IMR-90 (cell line): ENCODE data around the gene SDR9C7. TPM values are rescaled to one million over a fixed set of nuclear protein-coding genes. Genes with fewer than 3 reads are reported as not detected.

Experiments used
- ATAC-seq: fragments of 200-7000 bp; cut with Tn5 transposase; 2 replicates; pipeline ENCODE4 v1.9.1; 2020; ENCODE audit warnings: low read depth, mild to moderate bottlenecking, moderate library complexity
- BruUV-seq: library from RNA; stranded (reverse); fragments of 400-500 nt; replicated peaks from 2 replicates; lab custom pipeline; 2021; lab: Mats Ljungman, UMichigan
- CTCF ChIA-PET: fragments of 300-600 bp; formaldehyde crosslinking; extraction: SDS; loops from one replicate; lab custom pipeline; 2021; ENCODE audit warnings: antibody characterized with exemption; lab: Yijun Ruan, JAX
- POLR2A ChIA-PET: fragments of 300-600 bp; sonication (Branson Sonifier 250); formaldehyde crosslinking; loops from one replicate; lab custom pipeline; 2022; ENCODE audit warnings: antibody characterized with exemption; ENCODE audit not compliant: unreplicated experiment; lab: Charles Lee
- DNase-seq: peaks from one replicate; pipeline ENCODE4 v3.0.0; 2013
- H2AFZ ChIP-seq: replicated peaks from 2 replicates; pipeline ENCODE3; 2013; ENCODE audit warnings: low read length, mild to moderate bottlenecking; ENCODE audit not compliant: poor library complexity
- H2AK5ac ChIP-seq: 2 replicates; pipeline ENCODE4 v1.6.1; 2013; ENCODE audit warnings: low read depth, low read length, inconsistent platforms
- H2AK9ac ChIP-seq: replicated peaks from 2 replicates; pipeline ENCODE3; 2013; ENCODE audit warnings: mild to moderate bottlenecking, low read depth, low read length, moderate library complexity; ENCODE audit not compliant: poor library complexity
- H2BK120ac ChIP-seq: 2 replicates; pipeline ENCODE4 v1.6.1; 2013; ENCODE audit warnings: low read depth, low read length, inconsistent platforms
- H2BK15ac ChIP-seq: 3 replicates; pipeline ENCODE4 v1.6.1; 2013; ENCODE audit warnings: low read depth, low read length, inconsistent platforms
- H2BK20ac ChIP-seq: 2 replicates; pipeline ENCODE4 v1.6.1; 2013; ENCODE audit warnings: low read depth, mild to moderate bottlenecking, inconsistent platforms, low read length, moderate library complexity
- H2BK5ac ChIP-seq: 2 replicates; pipeline ENCODE4 v1.6.1; 2013; ENCODE audit warnings: mild to moderate bottlenecking, low read depth, low read length, inconsistent platforms; ENCODE audit not compliant: poor library complexity, severe bottlenecking
- H3K14ac ChIP-seq: replicated peaks from 2 replicates; pipeline ENCODE4 v1.6.1; 2013; ENCODE audit warnings: low read depth, low read length, inconsistent platforms
- H3K18ac ChIP-seq: 2 replicates; pipeline ENCODE4 v1.6.1; 2013; ENCODE audit warnings: low read depth, low read length, control low read depth
- H3K23ac ChIP-seq: 2 replicates; pipeline ENCODE4 v1.6.1; 2013; ENCODE audit warnings: low read depth, low read length, inconsistent platforms
- H3K27ac ChIP-seq: 2 replicates; pipeline ENCODE4 v1.5.1; 2013; ENCODE audit warnings: mild to moderate bottlenecking, control low read depth, low read length; ENCODE audit not compliant: insufficient read depth
- H3K27me3 ChIP-seq: 2 replicates; pipeline ENCODE4 v1.6.1; 2013; ENCODE audit warnings: low read length; ENCODE audit not compliant: control insufficient read depth, insufficient read depth
- H3K36me3 ChIP-seq: 2 replicates; pipeline ENCODE4 v1.6.1; 2013; ENCODE audit warnings: low read length, mixed read lengths; ENCODE audit not compliant: control insufficient read depth, insufficient read depth
- H3K4ac ChIP-seq: 2 replicates; pipeline ENCODE4 v1.6.1; 2013; ENCODE audit warnings: low read depth, low read length, inconsistent platforms
- H3K4me1 ChIP-seq: 2 replicates; pipeline ENCODE4 v1.6.1; 2013; ENCODE audit warnings: low read length, mixed read lengths; ENCODE audit not compliant: control insufficient read depth, insufficient read depth
- H3K4me2 ChIP-seq: 2 replicates; pipeline ENCODE4 v1.6.1; 2013; ENCODE audit warnings: low read depth, mild to moderate bottlenecking, control low read depth, low read length, moderate library complexity
- H3K4me3 ChIP-seq: 2 replicates; pipeline ENCODE4 v1.5.1; 2013; ENCODE audit warnings: low read depth, mild to moderate bottlenecking, control low read depth, low read length, moderate library complexity; ENCODE audit not compliant: insufficient read depth
- H3K56ac ChIP-seq: 2 replicates; pipeline ENCODE4 v1.6.1; 2013; ENCODE audit warnings: low read length, inconsistent platforms; ENCODE audit not compliant: insufficient read depth; ENCODE audit errors: extremely low read depth
- H3K79me1 ChIP-seq, 2 experiments: 2 replicates each; pipeline ENCODE4 v1.6.1; 2013; ENCODE audit warnings: low read length in 2 of 2, inconsistent platforms in 1 of 2, low read depth in 1 of 2
- H3K9ac ChIP-seq: 2 replicates; pipeline ENCODE4 v1.6.1; 2013; ENCODE audit warnings: low read depth, low read length, control low read depth
- H3K9me1 ChIP-seq: 2 replicates; pipeline ENCODE4 v1.6.1; 2013; ENCODE audit warnings: low read length, inconsistent platforms; ENCODE audit not compliant: insufficient read depth
- H3K9me3 ChIP-seq: 2 replicates; pipeline ENCODE4 v1.6.1; 2013; ENCODE audit warnings: low read length; ENCODE audit not compliant: control insufficient read depth, insufficient read depth
- H4K20me1 ChIP-seq: 2 replicates; pipeline ENCODE4 v1.6.1; 2013; ENCODE audit warnings: low read length, inconsistent platforms; ENCODE audit not compliant: insufficient read depth
- H4K5ac ChIP-seq: 2 replicates; pipeline ENCODE4 v1.6.1; 2013; ENCODE audit warnings: mild to moderate bottlenecking, low read depth, low read length, control low read depth
- H4K8ac ChIP-seq, 2 experiments: 2 replicates each; pipeline ENCODE4 v1.6.1; 2013; ENCODE audit warnings: low read depth in 2 of 2, low read length in 2 of 2, control low read depth in 1 of 2, inconsistent platforms in 1 of 2
- H4K91ac ChIP-seq: 2 replicates; pipeline ENCODE4 v1.6.1; 2013; ENCODE audit warnings: low read depth, low read length, inconsistent platforms; ENCODE audit not compliant: insufficient read depth
- BHLHE40 ChIP-seq: fragments of 150-350 bp; IDR thresholded peaks from 2 replicates; pipeline ENCODE4 v1.6.1; 2016; ENCODE audit warnings: mild to moderate bottlenecking, low read depth, low read length
- CEBPB ChIP-seq: IDR thresholded peaks from 2 replicates; pipeline ENCODE4 v1.6.1; 2012; ENCODE audit warnings: low read depth, low read length, improper control_type of control experiment
- CHD1 ChIP-seq: IDR thresholded peaks from 2 replicates; pipeline ENCODE4 v1.6.1; 2012; ENCODE audit warnings: low read depth, low read length, improper control_type of control experiment
- CTCF ChIP-seq: conservative IDR thresholded peaks from 2 replicates; pipeline ENCODE4 v1.5.1; 2012; ENCODE audit warnings: mild to moderate bottlenecking, low read depth, low read length, improper control_type of control experiment
- ELK1 ChIP-seq: fragments of 150-350 bp; IDR thresholded peaks from 2 replicates; pipeline ENCODE4 v1.6.1; 2016; ENCODE audit warnings: low read depth, mild to moderate bottlenecking, low read length, moderate library complexity, borderline replicate concordance
- MAFK ChIP-seq: IDR thresholded peaks from 2 replicates; pipeline ENCODE4 v1.6.1; 2012; ENCODE audit warnings: low read depth, low read length, improper control_type of control experiment
- MAZ ChIP-seq: IDR thresholded peaks from 2 replicates; pipeline ENCODE4 v1.6.1; 2012; ENCODE audit warnings: low read depth, mild to moderate bottlenecking, low read length, improper control_type of control experiment, moderate library complexity, borderline replicate concordance
- NFE2L2 ChIP-seq: fragments of 150-350 bp; IDR thresholded peaks from 2 replicates; pipeline ENCODE4 v1.6.1; 2016; ENCODE audit warnings: low read depth, mild to moderate bottlenecking, low read length
- POLR2A ChIP-seq: IDR thresholded peaks from 2 replicates; pipeline ENCODE4 v1.6.1; 2012; ENCODE audit warnings: mild to moderate bottlenecking, low read depth, low read length
- RCOR1 ChIP-seq: IDR thresholded peaks from 2 replicates; pipeline ENCODE4 v1.6.1; 2012; ENCODE audit warnings: mild to moderate bottlenecking, low read length, improper control_type of control experiment; ENCODE audit not compliant: insufficient replicate concordance
- RFX5 ChIP-seq: IDR thresholded peaks from 2 replicates; pipeline ENCODE4 v1.8.0; 2012; ENCODE audit warnings: low read depth, mild to moderate bottlenecking, low read length, moderate library complexity
- SMC3 ChIP-seq: fragments of 150-350 bp; IDR thresholded peaks from 2 replicates; pipeline ENCODE4 v1.6.1; 2016; ENCODE audit warnings: low read depth, mild to moderate bottlenecking, antibody characterized with exemption, low read length, moderate library complexity
- USF2 ChIP-seq: fragments of 150-350 bp; IDR thresholded peaks from 2 replicates; pipeline ENCODE4 v1.6.1; 2017; ENCODE audit warnings: mild to moderate bottlenecking, antibody characterized with exemption, low read length, low read depth
- WGBS, 2 experiments: methylation state at CpG; one replicate each; pipeline versions ENCODE4 v1.1.5 to v1.1.7; 2013; ENCODE audit warnings: missing lambda C conversion rate in 2 of 2; ENCODE audit not compliant: insufficient read length in 1 of 2; ENCODE audit errors: extremely low coverage in 2 of 2; 5-methylcytosine and 5-hydroxymethylcytosine counted together
- dilution Hi-C: fragments of 300-500 bp; cut with HindIII; formaldehyde crosslinking; loops from one replicate; pipeline ENCODE4 v1.14.3; 2018; ENCODE audit warnings: low sequenced_read_pairs; ENCODE audit not compliant: unreplicated experiment
- in situ Hi-C: fragments of 300-500 bp; cut with MboI; formaldehyde crosslinking; loops from 3 replicates; pipeline ENCODE4 v1.14.3; 2019; ENCODE audit warnings: low sequenced_read_pairs, inconsistent platforms, mixed read lengths
- intact Hi-C: fragments of 100-400 bp; cut with micrococcal nuclease; formaldehyde crosslinking; loops from 2 replicates; pipeline ENCODE4 v1.10.0; 2022
- polyA plus RNA-seq, 3 experiments: library from polyadenylated mRNA; depleted of rRNA; stranded (reverse); fragments of >200 nt; gene quantifications; 2 replicates each; pipeline ENCODE4 v1.2.3, GENCODE V29; 2012; ENCODE audit warnings: low replicate concordance in 1 of 3
- total RNA-seq: library from RNA; depleted of rRNA; stranded (reverse); fragments of >200 nt; gene quantifications from 2 replicates; pipeline ENCODE4 v1.2.3, GENCODE V29; 2012

Gene SDR9C7
- total and polyA plus RNA-seq, 2 of the 4 experiments (the other 2 are of a cell fraction), result not detected

- no peak overlapping the region for H3K18ac ChIP-seq
- no TSS peak for BruUV-seq
- no peak for ATAC-seq
Observed at GRCh38 chr12:56900583-56900982, 33.6 kb downstream of the SDR9C7 start.

More at GRCh38 chr12:56900583-56900982, 33.6 kb downstream of the SDR9C7 start:
- H3K9me1 ChIP-seq, result peaks cover 5% of the 10 kb centered on the region
- intact Hi-C loops, result no loop called here
- H4K8ac ChIP-seq, result no peak overlapping the region
- H4K5ac ChIP-seq, result no peak overlapping the region
- H3K79me1 ChIP-seq, result no peaks in the 10 kb centered on the region
- no peak overlapping the region for H2AK5ac ChIP-seq
- TF ChIP-seq USF2 (no peak), BHLHE40 (no peak), MAFK (no peak), ELK1 (no peak), RCOR1 (no peak), SMC3 (no peak), CHD1 (no peak), RFX5 (no peak), MAZ (no peak), CEBPB (no peak), CTCF (no peak), NFE2L2 (no peak), POLR2A (no peak)
- H3K4me3 ChIP-seq, result no peak overlapping the region
- no peaks in the 10 kb centered on the region for H3K27me3 ChIP-seq
- H3K36me3 ChIP-seq, result no peaks in the 10 kb centered on the region
- no peak overlapping the region for H4K91ac ChIP-seq
- H2BK120ac ChIP-seq, result no peak overlapping the region
- peak; percentile 19 for DNase-seq
- POLR2A ChIA-PET, result no interaction called here
- 32% methylated on average over 2 of the region's 5 CpGs; no CpG with 5 or more reads in 1 of the 2 experiments for WGBS, 2 experiments
- H2AFZ ChIP-seq, result no peak overlapping the region
- no peak overlapping the region for H2BK15ac ChIP-seq
- no peak overlapping the region for H2BK20ac ChIP-seq
- dilution Hi-C loops, result no loop called here
- H3K9ac ChIP-seq, result no peak overlapping the region
- H4K20me1 ChIP-seq, result no peaks in the 10 kb centered on the region
- H3K27ac ChIP-seq, result no peak overlapping the region
- in situ Hi-C loops, result no loop called here
- H3K9me3 ChIP-seq, result peaks cover 19% of the 10 kb centered on the region
- H3K14ac ChIP-seq, result no peak overlapping the region
- no peak overlapping the region for H2AK9ac ChIP-seq
- no peak overlapping the region for H3K4me2 ChIP-seq
- no peak overlapping the region for H2BK5ac ChIP-seq
- CTCF ChIA-PET, result no interaction called here
- H3K4ac ChIP-seq, result no peak overlapping the region
- no peaks in the 10 kb centered on the region for H3K4me1 ChIP-seq
- H3K23ac ChIP-seq, result no peak overlapping the region
- H3K56ac ChIP-seq, result no peak overlapping the region
